ENCODE results near the gene ATP23. TPM values are rescaled to one million over a fixed set of nuclear protein-coding genes. Genes with fewer than 3 reads are reported as not detected.

Gene ATP23
- total RNA-seq, 1 donor from 2014 or later, result 8.4 TPM

- H3K4me3 ChIP-seq (ENCODE audit: low read depth, low read length), result no peak overlapping the region
- no peak for DNase-seq (ENCODE audit: low read depth)
- TF ChIP-seq CTCF (conservative IDR thresholded peaks at IDR 0.05; ENCODE audit: low read depth, low read length), result no peak
Measured at GRCh38 chr12:57909056-57909455, 32.3 kb upstream of the ATP23 start.

GRCh38 chr12:57909611-57910010 lies 31.8 kb upstream of the ATP23 start:
- no peak for DNase-seq (ENCODE audit: low read depth)
- H3K4me3 ChIP-seq (ENCODE audit: low read depth, low read length), result no peak overlapping the region
- no peak for TF ChIP-seq CTCF (conservative IDR thresholded peaks at IDR 0.05; ENCODE audit: low read depth, low read length)

- no peak for TF ChIP-seq CTCF (conservative IDR thresholded peaks at IDR 0.05; ENCODE audit: low read depth, low read length)
- H3K4me3 ChIP-seq (ENCODE audit: low read depth, low read length), result no peak overlapping the region
- DNase-seq (ENCODE audit: low read depth), result no peak
Measured at GRCh38 chr12:57918147-57918546, 23.2 kb upstream of the ATP23 start.

GRCh38 chr12:57927086-57927485 lies 14.3 kb upstream of the ATP23 start:
- TF ChIP-seq CTCF (conservative IDR thresholded peaks at IDR 0.05; ENCODE audit: low read depth, low read length), result no peak
- H3K4me3 ChIP-seq (ENCODE audit: low read depth, low read length), result no peak overlapping the region
- DNase-seq (ENCODE audit: low read depth), result no peak

- no peak for DNase-seq (ENCODE audit: low read depth)
- no peak for TF ChIP-seq CTCF (conservative IDR thresholded peaks at IDR 0.05; ENCODE audit: low read depth, low read length)
Measured at GRCh38 chr12:57929092-57929830, 12.1 kb upstream of the ATP23 start.

GRCh38 chr12:57934819-57935218 lies 6.5 kb upstream of the ATP23 start:
- no peak for TF ChIP-seq CTCF (conservative IDR thresholded peaks at IDR 0.05; ENCODE audit: low read depth, low read length)
- no peak for DNase-seq (ENCODE audit: low read depth)
- H3K4me3 ChIP-seq (ENCODE audit: low read depth, low read length), result no peak overlapping the region

More at GRCh38 chr12:57929092-57929830, 12.1 kb upstream of the ATP23 start:
- H3K4me3 ChIP-seq (ENCODE audit: low read depth, low read length), result no peak overlapping the region

- no peak for DNase-seq (ENCODE audit: low read depth)
- TF ChIP-seq CTCF (conservative IDR thresholded peaks at IDR 0.05; ENCODE audit: low read depth, low read length), result no peak
Measured at GRCh38 chr12:57935331-57935730, 6.0 kb upstream of the ATP23 start.

More at GRCh38 chr12:57935331-57935730, 6.0 kb upstream of the ATP23 start:
- H3K4me3 ChIP-seq (ENCODE audit: low read depth, low read length), result peak overlapping the region; percentile 64
